ENCODE results near the gene ASB10. TPM values are rescaled to one million over a fixed set of nuclear protein-coding genes. Genes with fewer than 3 reads are reported as not detected.

Gene ASB10
- total and polyA plus RNA-seq, 7 donors = not detected

DNA sequence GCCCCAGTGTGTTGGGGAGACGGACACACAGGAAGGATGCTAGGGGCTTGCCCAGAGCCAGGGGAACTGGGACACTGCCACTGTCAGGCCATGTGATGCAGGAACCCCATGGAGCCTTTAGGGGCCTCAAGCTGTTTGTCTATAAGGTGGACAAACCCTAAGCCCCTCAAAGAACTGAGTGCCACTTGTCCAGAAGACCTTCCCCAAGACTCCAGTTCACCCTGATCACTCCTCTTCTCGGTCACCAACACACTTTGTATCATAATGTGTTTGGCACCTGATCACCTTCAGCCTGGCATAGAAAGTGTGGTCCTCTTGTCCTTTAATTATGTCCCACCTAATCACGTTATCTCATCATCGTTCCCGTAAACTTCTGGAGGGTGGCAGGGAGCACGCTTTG, 22.5 kb upstream of the ASB10 start:
- WGBS, 2 donors = 81 to 90% methylated on average over 6 of the region's 6 CpGs
- TF ChIP-seq, protein P1, sequence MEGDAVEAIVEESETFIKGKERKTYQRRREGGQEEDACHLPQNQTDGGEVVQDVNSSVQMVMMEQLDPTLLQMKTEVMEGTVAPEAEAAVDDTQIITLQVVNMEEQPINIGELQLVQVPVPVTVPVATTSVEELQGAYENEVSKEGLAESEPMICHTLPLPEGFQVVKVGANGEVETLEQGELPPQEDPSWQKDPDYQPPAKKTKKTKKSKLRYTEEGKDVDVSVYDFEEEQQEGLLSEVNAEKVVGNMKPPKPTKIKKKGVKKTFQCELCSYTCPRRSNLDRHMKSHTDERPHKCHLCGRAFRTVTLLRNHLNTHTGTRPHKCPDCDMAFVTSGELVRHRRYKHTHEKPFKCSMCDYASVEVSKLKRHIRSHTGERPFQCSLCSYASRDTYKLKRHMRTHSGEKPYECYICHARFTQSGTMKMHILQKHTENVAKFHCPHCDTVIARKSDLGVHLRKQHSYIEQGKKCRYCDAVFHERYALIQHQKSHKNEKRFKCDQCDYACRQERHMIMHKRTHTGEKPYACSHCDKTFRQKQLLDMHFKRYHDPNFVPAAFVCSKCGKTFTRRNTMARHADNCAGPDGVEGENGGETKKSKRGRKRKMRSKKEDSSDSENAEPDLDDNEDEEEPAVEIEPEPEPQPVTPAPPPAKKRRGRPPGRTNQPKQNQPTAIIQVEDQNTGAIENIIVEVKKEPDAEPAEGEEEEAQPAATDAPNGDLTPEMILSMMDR (IDR thresholded peaks at IDR 0.05) = no peak
- no peak for TF ChIP-seq EP300 (IDR thresholded peaks at IDR 0.05)
- TF ChIP-seq POLR2A (IDR thresholded peaks at IDR 0.05) = no peak
- no peak for TF ChIP-seq POLR2AphosphoS5 (IDR thresholded peaks at IDR 0.05)
- no peak for DNase-seq
- intact Hi-C loops (cut with DNase I) = no loop called here
- Histone ChIP-seq H3K27ac (no peak overlapping the region), H3K27me3 (peaks cover 0 to 13% (median 0%) of the 10 kb centered on the region in 3 donors), H3K4me1 (no peaks in the 10 kb centered on the region), H3K36me3 (peaks cover 1 to 24% (median 8%) of the 10 kb centered on the region in 4 donors), H3K9me3 (no peaks in the 10 kb centered on the region), H3K4me3 (no peak overlapping the region)

DNA sequence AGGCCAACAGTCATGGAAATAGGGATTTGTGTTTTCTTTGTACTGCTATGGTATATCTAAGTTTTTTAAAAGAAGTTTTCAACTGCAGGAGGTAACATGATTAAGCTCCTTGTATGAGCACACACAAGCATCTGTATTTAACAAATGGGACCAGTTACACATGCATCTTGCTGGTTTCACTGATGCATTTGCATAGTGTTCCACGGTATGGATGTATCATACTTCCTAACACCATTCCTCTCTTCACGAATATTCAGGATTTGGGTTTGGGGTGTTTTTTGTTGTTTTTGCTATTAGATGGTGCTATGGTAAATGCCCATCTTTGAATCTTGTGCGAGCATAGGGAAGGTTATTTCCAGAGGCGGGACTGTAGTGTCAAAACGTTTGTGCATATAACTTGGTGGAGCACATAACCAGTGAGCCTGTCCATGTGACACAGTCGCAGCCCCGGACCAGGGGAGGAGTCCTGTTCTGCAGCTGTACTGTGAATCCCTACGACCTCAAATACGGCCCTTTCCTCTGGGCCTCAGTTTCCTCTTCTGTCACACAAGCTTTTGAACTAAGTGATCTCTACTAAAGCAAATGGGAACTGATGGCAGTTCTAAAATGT, 21.3 kb upstream of the ASB10 start:
- TF ChIP-seq POLR2AphosphoS5 (IDR thresholded peaks at IDR 0.05) (no peak), EP300 (IDR thresholded peaks at IDR 0.05) (no peak), POLR2A (IDR thresholded peaks at IDR 0.05) (no peak)
- TF ChIP-seq, protein P1 (IDR thresholded peaks at IDR 0.05) = no peak
- Histone ChIP-seq H3K36me3 (peaks cover 0 to 12% (median 2%) of the 10 kb centered on the region in 4 donors), H3K27ac (no peak overlapping the region), H3K9me3 (no peaks in the 10 kb centered on the region), H3K4me3 (no peak overlapping the region), H3K27me3 (peaks cover 0 to 25% (median 0%) of the 10 kb centered on the region in 3 donors), H3K4me1 (no peaks in the 10 kb centered on the region)
- DNase-seq = no peak
- 60 to 75% methylated on average over 9 of the region's 9 CpGs for WGBS, 2 donors
- intact Hi-C loops (cut with DNase I) = no loop called here

DNA sequence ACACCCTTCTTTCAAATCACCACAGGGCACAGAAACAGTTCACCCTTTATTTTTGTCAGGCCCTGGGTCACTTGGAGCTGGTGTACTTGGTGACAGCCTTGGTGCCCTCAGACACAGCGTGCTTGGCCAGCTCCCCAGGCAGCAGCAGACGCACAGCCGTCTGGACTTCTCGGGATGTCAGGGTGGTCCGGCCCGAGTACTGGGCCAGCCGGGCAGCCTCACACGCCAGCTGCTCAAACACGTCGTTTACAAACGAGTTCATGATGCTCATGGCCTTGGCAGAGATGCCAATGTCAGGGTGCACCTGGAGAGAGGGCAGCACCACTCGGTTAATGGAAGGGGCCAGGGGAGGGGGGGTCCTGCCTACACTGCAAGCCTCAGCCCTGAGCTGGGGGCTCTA, 20.8 kb upstream of the ASB10 start:
- Histone ChIP-seq H3K27me3 (peaks cover 0 to 30% (median 0%) of the 10 kb centered on the region in 3 donors), H3K36me3 (peaks cover 0 to 6% (median 0%) of the 10 kb centered on the region in 4 donors), H3K4me3 (no peak overlapping the region), H3K27ac (no peak overlapping the region), H3K4me1 (no peaks in the 10 kb centered on the region), H3K9me3 (no peaks in the 10 kb centered on the region)
- intact Hi-C loops (cut with DNase I) = no loop called here
- WGBS, 2 donors = 41 to 72% methylated on average over 12 of the region's 12 CpGs
- TF ChIP-seq EP300 (IDR thresholded peaks at IDR 0.05) = no peak
- no peak for TF ChIP-seq POLR2AphosphoS5 (IDR thresholded peaks at IDR 0.05)
- no peak for TF ChIP-seq POLR2A (IDR thresholded peaks at IDR 0.05)
- TF ChIP-seq, protein P1 (IDR thresholded peaks at IDR 0.05) = no peak
- no peak for DNase-seq

DNA sequence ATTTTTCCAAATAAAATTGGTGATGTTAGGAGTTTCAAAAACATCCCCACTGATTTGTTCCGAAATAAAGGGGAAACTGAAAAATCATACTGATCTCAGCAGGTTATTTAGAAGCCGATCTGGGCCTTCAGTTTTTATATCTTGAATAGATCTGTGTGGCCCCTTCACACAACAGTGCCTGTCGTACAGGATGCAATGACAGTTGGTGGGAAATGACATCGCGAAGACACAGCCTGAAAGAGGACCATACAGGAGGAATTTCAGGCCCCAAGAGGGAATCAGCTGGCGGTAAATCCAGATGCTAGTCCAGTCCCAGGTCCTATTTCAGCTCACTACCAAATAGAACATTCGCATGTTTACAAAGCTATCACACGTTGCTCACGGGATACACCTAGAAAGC, 20.3 kb upstream of the ASB10 start:
- no peak for TF ChIP-seq EP300 (IDR thresholded peaks at IDR 0.05)
- no peak for TF ChIP-seq POLR2A (IDR thresholded peaks at IDR 0.05)
- Histone ChIP-seq H3K4me1 (no peaks in the 10 kb centered on the region), H3K9me3 (no peaks in the 10 kb centered on the region), H3K36me3 (peaks cover 0 to 2% (median 0%) of the 10 kb centered on the region in 4 donors), H3K27me3 (peaks cover 0 to 30% (median 0%) of the 10 kb centered on the region in 3 donors), H3K27ac (no peak overlapping the region), H3K4me3 (no peak overlapping the region)
- intact Hi-C loops (cut with DNase I) = no loop called here
- no peak for DNase-seq
- 35 to 59% methylated on average over 9 of the region's 9 CpGs for WGBS, 2 donors

DNA sequence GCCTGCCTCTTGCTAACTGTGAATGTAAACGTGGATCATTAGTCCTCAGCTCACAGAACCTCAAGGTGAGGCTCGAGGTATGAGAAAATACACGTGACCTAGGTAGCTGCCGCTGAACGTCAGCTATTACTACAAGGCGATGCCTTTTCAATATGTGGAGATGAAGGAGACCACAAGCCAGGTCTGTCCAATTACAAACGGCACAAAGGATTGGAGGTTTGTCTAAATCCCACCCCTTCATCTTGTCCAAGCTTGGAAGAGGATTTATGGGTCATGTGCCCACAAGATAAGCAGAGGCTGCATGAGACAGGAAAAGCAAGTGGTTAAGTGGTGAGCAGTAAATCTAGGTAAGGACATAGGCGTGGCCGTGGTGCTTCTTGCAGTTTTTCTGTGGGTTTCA, 19.9 kb upstream of the ASB10 start:
- TF ChIP-seq POLR2A (IDR thresholded peaks at IDR 0.05) = no peak
- no peak for TF ChIP-seq POLR2AphosphoS5 (IDR thresholded peaks at IDR 0.05)
- TF ChIP-seq, protein P1 (IDR thresholded peaks at IDR 0.05) = no peak
- no peak for TF ChIP-seq EP300 (IDR thresholded peaks at IDR 0.05)
- Histone ChIP-seq H3K9me3 (no peaks in the 10 kb centered on the region), H3K27ac (no peak overlapping the region), H3K4me3 (no peak overlapping the region), H3K27me3 (peaks cover 0 to 30% (median 0%) of the 10 kb centered on the region in 3 donors), H3K4me1 (no peaks in the 10 kb centered on the region), H3K36me3 (no peaks in the 10 kb centered on the region)
- intact Hi-C loops (cut with DNase I) = no loop called here
- no peak for DNase-seq
- WGBS, 2 donors = 24 to 36% methylated on average over 9 of the region's 9 CpGs

Measured in sigmoid colon (tissue), 7 donors.